Osteocyte (in vitro differentiated cells): ENCODE results near the gene XPC. TPM values are rescaled to one million over a fixed set of nuclear protein-coding genes. Genes with fewer than 3 reads are reported as not detected.
A peak's percentile ranks its signal among the peaks of the same experiment; 100 is the strongest.
"Not testable (repeated sequence)": the region's sequence is repeated elsewhere in the genome, so short reads cannot be mapped to it uniquely, and the experiment has no call there.

Source experiments
- DNase-seq: peaks from one replicate; pipeline ENCODE4 v3.0.0; 2021; ENCODE audit warnings: mixed read lengths; ENCODE audit not compliant: unreplicated experiment; ENCODE audit errors: extremely low spot score
- H3K27ac Mint-ChIP-seq: one replicate; pipeline ENCODE4 v1.8.0; 2021; ENCODE audit warnings: mild to moderate bottlenecking, mixed read lengths; ENCODE audit not compliant: unreplicated experiment
- H3K27me3 Mint-ChIP-seq: one replicate; pipeline ENCODE4 v1.8.0; 2021; ENCODE audit warnings: mixed read lengths; ENCODE audit not compliant: unreplicated experiment
- H3K36me3 Mint-ChIP-seq: one replicate; pipeline ENCODE4 v1.8.0; 2021; ENCODE audit warnings: mixed read lengths; ENCODE audit not compliant: unreplicated experiment
- H3K4me1 Mint-ChIP-seq: one replicate; pipeline ENCODE4 v1.8.0; 2021; ENCODE audit warnings: mixed read lengths; ENCODE audit not compliant: unreplicated experiment
- H3K4me3 Mint-ChIP-seq: one replicate; pipeline ENCODE4 v1.8.0; 2021; ENCODE audit warnings: mild to moderate bottlenecking, moderate library complexity, mixed read lengths; ENCODE audit not compliant: unreplicated experiment
- H3K9me3 Mint-ChIP-seq: one replicate; pipeline ENCODE4 v1.8.0; 2021; ENCODE audit warnings: mixed read lengths; ENCODE audit not compliant: unreplicated experiment
- total RNA-seq: library from RNA; stranded (reverse); gene quantifications from 2 replicates; pipeline ENCODE4 v1.2.1, GENCODE V29; 2021
- TF ChIP-seq, protein P1 (sequence below): fragments of 200-600 bp; sonication (generic); IDR thresholded peaks from 2 replicates; pipeline ENCODE4 v1.5.0; 2021; ENCODE audit warnings: antibody characterized with exemption, mild to moderate bottlenecking, moderate library complexity

XPC gene
- total RNA-seq, 1 donor from 2014 or later: 39.4 TPM

DNA sequence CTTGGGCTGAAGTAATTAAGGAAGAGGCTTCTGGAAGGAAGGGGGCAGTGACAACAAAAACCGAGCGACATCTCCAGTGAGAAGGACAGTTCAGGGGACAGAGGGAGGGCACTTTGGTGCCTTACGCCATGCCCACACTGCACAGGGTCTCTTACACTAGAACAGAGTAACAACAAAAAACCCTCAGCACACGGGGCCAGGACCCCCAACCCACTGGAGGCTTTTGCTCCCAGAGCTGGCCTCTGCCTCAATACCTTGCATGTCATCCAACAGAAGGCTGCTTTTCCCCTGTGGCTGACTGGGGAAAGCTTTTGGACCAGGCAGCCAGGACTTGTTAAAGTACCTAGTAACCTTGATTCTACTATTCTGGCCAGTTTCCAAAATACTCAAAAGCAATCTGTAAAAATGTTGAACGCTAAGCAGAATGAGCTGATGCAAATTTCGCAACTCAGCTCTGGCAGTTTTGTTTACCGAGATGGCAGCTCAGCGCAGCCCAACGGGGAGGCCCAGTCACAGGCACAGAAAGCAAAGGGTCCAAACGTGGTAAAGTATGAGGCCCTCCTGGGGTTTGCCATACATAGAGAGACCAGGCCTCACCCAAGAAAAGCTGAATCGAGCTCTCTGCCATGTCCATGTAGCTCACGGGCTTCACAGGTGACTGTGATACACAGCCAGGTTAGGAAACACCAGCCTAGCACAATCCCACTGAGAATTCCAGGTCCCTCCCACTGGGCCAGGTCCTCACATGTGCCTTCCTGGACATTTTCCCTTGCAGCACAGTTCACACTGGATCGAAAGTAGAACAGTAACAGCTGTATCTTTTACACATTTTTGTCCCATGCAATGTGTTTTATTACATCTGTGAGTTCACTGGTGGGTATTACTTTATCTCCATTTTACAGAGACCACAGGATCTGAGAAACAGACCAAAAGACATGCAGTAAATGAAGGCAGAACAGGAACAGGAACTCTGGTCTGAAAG is 59.7 kb downstream of the XPC start:
- DNase-seq: peak; percentile 56
- Mint-ChIP-seq H3K27me3 (no peaks in the 10 kb centered on the region), H3K36me3 (peaks cover 13% of the 10 kb centered on the region)

DNA sequence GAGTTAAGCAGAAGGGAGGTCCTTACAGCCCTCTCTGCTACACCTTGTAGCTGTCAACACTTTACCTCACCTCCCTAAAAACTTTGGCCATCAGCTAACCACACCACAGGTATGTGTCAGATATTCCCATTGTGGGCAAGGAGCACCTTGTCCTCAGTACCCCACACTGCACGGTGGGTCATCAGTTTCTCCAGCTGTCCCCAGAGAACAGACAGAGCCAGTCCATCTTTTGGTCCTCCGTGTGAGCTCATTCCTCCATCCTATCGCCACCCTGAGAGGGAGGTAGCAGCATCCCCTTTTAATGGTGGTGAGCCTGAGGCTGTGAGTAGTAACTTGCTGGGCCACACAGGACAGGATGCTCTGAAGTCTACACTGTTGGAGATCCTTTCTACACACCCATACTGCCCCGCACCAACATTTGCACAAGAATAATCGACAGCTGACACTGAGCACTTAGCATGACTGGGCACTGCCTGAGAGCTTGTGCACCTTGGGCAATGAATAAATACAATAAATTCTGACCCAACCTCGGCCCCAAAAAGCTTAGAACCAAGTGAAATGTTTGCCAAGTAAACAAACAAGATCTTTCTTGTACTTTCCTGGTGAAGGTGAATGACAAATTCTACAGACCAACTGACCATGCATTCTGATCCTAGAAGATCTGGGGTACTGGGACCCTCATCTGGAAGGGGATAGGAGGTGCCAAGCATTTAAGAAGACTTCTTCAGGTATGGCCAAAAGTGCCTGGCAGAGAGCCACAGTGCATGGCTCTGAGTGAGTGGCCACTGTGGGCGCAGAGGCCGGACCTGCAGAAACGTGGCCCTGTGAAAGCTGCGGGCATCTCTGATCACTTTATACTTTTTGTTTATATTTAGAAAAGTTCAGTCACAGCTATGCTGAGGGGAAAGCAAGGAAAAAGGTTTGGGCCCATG is 60.7 kb downstream of the XPC start:
- H3K4me1 Mint-ChIP-seq: peaks cover 2% of the 10 kb centered on the region
- TF ChIP-seq, protein P1, sequence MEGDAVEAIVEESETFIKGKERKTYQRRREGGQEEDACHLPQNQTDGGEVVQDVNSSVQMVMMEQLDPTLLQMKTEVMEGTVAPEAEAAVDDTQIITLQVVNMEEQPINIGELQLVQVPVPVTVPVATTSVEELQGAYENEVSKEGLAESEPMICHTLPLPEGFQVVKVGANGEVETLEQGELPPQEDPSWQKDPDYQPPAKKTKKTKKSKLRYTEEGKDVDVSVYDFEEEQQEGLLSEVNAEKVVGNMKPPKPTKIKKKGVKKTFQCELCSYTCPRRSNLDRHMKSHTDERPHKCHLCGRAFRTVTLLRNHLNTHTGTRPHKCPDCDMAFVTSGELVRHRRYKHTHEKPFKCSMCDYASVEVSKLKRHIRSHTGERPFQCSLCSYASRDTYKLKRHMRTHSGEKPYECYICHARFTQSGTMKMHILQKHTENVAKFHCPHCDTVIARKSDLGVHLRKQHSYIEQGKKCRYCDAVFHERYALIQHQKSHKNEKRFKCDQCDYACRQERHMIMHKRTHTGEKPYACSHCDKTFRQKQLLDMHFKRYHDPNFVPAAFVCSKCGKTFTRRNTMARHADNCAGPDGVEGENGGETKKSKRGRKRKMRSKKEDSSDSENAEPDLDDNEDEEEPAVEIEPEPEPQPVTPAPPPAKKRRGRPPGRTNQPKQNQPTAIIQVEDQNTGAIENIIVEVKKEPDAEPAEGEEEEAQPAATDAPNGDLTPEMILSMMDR: no peak
- no peak overlapping the region for H3K4me3 Mint-ChIP-seq
- H3K9me3 Mint-ChIP-seq: no peaks in the 10 kb centered on the region
- no peak overlapping the region for H3K27ac Mint-ChIP-seq
- peaks cover 18% of the 10 kb centered on the region for H3K36me3 Mint-ChIP-seq
- no peak for DNase-seq
- no peaks in the 10 kb centered on the region for H3K27me3 Mint-ChIP-seq

More for the DNA sequence above, 59.7 kb downstream of the XPC start:
- TF ChIP-seq, protein P1: no peak
- H3K4me3 Mint-ChIP-seq: no peak overlapping the region
- no peaks in the 10 kb centered on the region for H3K9me3 Mint-ChIP-seq
- H3K4me1 Mint-ChIP-seq: peaks cover 10% of the 10 kb centered on the region
- no peak overlapping the region for H3K27ac Mint-ChIP-seq

DNA sequence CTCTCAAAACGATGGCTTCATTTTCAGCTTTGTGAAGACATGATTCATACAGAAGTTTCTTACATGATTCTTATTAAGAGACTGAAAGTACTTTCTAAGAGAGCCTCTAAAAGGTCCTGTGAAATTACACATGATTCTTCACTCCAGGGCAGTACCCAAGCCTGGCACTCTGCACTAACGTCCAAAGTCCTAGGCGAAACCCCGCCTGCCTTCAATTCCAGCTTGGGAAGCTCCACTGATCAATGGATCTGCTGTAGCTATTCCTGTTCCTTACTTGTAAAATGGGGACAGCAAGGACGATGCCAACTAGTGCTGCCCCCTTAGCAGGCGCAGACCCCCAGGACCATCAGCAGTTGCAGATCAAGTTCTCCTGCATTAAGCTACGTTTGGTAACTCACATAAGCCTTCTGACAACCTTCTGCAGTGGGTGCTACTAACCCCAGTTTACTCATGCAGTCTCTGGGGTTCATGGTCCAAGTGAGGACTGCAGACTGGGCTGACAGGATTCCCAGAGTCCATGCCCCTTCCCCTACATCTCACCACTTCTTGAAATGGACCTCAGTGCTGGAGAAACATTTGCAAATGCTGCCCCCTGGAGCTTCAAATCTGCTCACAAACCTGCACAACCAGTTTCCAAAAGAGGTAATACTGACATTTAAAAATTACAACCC is 64.3 kb downstream of the XPC start:
- Mint-ChIP-seq H3K27me3 (no peaks in the 10 kb centered on the region), H3K36me3 (peaks cover 19% of the 10 kb centered on the region), H3K27ac (no peak overlapping the region), H3K4me1 (no peaks in the 10 kb centered on the region), H3K9me3 (no peaks in the 10 kb centered on the region), H3K4me3 (no peak overlapping the region)
- TF ChIP-seq, protein P1: peak; percentile 25
- no peak for DNase-seq

DNA sequence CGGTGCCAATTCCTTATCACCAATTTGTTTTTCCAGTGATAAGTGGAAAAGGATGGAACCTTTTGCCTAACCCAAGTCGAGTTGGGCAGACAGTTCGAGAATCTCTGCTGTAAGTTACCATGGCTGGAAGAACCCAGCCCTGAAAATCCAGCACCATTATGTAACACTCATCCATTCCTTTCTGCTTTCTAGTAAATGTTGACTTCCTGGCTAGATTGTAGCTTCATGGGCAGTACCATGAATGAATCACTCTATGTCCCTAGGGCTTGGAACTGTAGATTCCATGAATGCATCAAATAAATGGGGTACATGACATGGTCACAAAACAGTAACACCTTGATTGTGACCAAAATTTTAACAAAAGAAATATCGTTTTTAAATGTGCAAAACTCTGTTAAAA is 67.7 kb downstream of the XPC start:
- peaks cover 17% of the 10 kb centered on the region for H3K27me3 Mint-ChIP-seq
- H3K4me3 Mint-ChIP-seq: no peak overlapping the region
- H3K9me3 Mint-ChIP-seq: no peaks in the 10 kb centered on the region
- DNase-seq: no peak
- TF ChIP-seq, protein P1: no peak
- no peak overlapping the region for H3K27ac Mint-ChIP-seq
- H3K36me3 Mint-ChIP-seq: peaks cover 19% of the 10 kb centered on the region
- no peaks in the 10 kb centered on the region for H3K4me1 Mint-ChIP-seq

DNA sequence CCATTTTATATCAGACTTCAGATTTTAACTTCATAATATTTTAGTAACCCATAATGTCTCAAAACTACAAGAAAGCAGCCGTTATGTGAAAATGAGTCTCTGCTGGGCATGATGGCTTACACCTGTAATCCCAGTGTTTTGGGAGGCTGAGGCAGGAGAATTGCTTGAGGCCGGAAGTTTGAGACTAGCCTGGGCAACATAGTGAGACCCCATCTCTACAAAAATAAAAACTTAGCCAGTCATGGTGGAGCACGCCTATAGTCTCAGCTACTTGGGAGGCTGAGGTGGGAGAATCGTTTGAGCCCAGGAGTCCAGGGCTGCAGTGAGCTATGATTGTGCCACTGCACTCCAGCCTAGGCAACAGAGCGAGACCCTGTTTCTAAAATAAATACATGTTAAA is 68.6 kb downstream of the XPC start:
- H3K27me3 Mint-ChIP-seq: peaks cover 18% of the 10 kb centered on the region
- H3K9me3 Mint-ChIP-seq, H3K4me3 Mint-ChIP-seq, H3K27ac Mint-ChIP-seq, DNase-seq, H3K4me1 Mint-ChIP-seq: not testable (repeated sequence)
- H3K36me3 Mint-ChIP-seq: peaks cover 19% of the 10 kb centered on the region
